AG09309 (cell line): ENCODE measurements around the gene EMX2.

Experiments used
- DNase-seq: peaks from one replicate; pipeline ENCODE4 v3.0.0-alpha.2; 2010; ENCODE audit warnings: low read depth
- H3K4me3 ChIP-seq: 2 replicates; pipeline ENCODE4 v1.5.1; 2011; ENCODE audit warnings: mild to moderate bottlenecking, low read depth, low read length, moderate library complexity; ENCODE audit not compliant: control insufficient read depth
- CTCF ChIP-seq: IDR thresholded peaks from 2 replicates; pipeline ENCODE4 v1.5.1; 2011; ENCODE audit warnings: mild to moderate bottlenecking, low read depth, low read length, inconsistent platforms; ENCODE audit not compliant: insufficient read depth, control insufficient read depth; ENCODE audit errors: missing control alignments

The EMX2 gene

GRCh38 chr10:117559712-117560111 lies 17.2 kb downstream of the EMX2 start:
- H3K4me3 ChIP-seq: no peak overlapping the region
- DNase-seq: no peak
- no peak for TF ChIP-seq CTCF

- no peak for DNase-seq
- no peak for TF ChIP-seq CTCF
Observed at GRCh38 chr10:117560942-117561341, 18.4 kb downstream of the EMX2 start.

GRCh38 chr10:117562220-117562619 lies 19.7 kb downstream of the EMX2 start:
- TF ChIP-seq CTCF: no peak
- DNase-seq: no peak
- H3K4me3 ChIP-seq: no peak overlapping the region

More at GRCh38 chr10:117560942-117561341, 18.4 kb downstream of the EMX2 start:
- H3K4me3 ChIP-seq: no peak overlapping the region

GRCh38 chr10:117562896-117563737 lies 20.6 kb downstream of the EMX2 start:
- DNase-seq: no peak
- no peak for TF ChIP-seq CTCF
- H3K4me3 ChIP-seq: no peak overlapping the region

DNA sequence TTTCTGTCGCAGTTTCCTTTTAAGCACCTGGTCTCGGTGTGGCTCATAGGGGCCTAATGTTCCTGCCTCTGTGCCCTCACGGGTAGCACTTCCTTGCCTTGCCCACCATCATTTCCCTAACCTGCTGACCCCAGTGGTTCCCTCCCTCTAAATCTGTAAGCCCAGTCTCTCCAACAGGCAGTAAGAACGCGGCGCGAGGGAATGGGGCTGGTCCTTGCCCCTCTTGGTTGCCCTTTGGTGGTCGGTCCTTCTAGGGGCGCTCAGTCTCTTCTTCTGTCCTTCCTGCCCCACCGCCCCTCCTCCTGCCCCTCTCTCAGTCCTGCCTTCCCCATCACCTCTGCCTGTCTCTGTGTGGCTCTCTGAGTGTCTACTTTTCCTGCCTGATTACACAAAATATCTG lies 21.2 kb downstream of the EMX2 start:
- TF ChIP-seq CTCF: no peak
- no peak for DNase-seq
- no peak overlapping the region for H3K4me3 ChIP-seq

DNA sequence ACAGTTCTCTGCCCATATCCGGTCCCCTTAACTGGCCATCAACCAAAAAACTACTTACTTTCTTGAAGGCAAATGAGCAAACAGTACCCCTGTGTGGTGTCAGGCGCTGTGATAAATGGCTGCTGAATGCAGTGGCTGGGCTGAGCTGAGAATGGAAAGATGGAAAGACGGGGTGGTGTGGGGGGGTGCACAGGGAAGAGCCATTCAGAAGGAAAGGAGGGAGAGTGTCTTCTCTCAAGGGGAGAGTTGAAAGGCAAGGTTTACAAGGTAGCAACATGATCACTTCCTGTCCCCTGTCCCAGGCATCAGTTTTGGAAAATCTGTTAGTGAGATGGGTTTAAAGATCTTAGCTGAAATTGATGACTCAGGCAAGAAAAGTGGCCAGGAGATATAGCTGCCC lies 22.5 kb downstream of the EMX2 start:
- no peak overlapping the region for H3K4me3 ChIP-seq
- TF ChIP-seq CTCF: no peak
- no peak for DNase-seq
